ENCODE results near the gene PDE9A. TPM values are rescaled to one million over a fixed set of nuclear protein-coding genes. Genes with fewer than 3 reads are reported as not detected.

PDE9A gene
- total and polyA plus RNA-seq, 2 experiments from 2014 or later = 26.5 to 31.1 TPM

GRCh38 chr21:42767561-42767835 lies 114.1 kb downstream of the PDE9A start:
- no peak for TF ChIP-seq STAT1 (IDR thresholded peaks at IDR 0.05; ENCODE audit: unreplicated experiment)
- no peak for TF ChIP-seq ZNF462 (CRISPR knock-in tag; IDR thresholded peaks at IDR 0.05)
- no peak for TF ChIP-seq CTCF (conservative IDR thresholded peaks at IDR 0.05; ENCODE audit: low read depth in 2 of 2)
- TF ChIP-seq EZH2phosphoT487 (IDR thresholded peaks at IDR 0.05; ENCODE audit: unreplicated experiment) = no peak
- TF ChIP-seq JUNB (IDR thresholded peaks at IDR 0.05; ENCODE audit: unreplicated experiment) = no peak
- no peak for TF ChIP-seq ZNF331 (CRISPR knock-in tag; IDR thresholded peaks at IDR 0.05; ENCODE audit: low read depth)
- no peak for TF ChIP-seq NANOG (IDR thresholded peaks at IDR 0.05; ENCODE audit: borderline replicate concordance)
- no peak for TF ChIP-seq EZH2 (IDR thresholded peaks at IDR 0.05; ENCODE audit: low read depth, unreplicated experiment)

More at GRCh38 chr21:42767561-42767835, 114.1 kb downstream of the PDE9A start:
- ATAC-seq (no peak), DNase-seq (ENCODE audit: low spot score) (no peak)
- no peak overlapping the region for H2AFZ ChIP-seq
- no peaks in the 10 kb centered on the region for H3K79me2 ChIP-seq (replicated peaks; ENCODE audit: insufficient read depth)
- H3K4me3 ChIP-seq = no peak overlapping the region
- Mint-ChIP-seq H3K27ac (no peak overlapping the region), H3K4me3 (no peak overlapping the region), H3K9me3 (no peaks in the 10 kb centered on the region; the same call in 2 of the 3 replicates), H3K4me1 (no peaks in the 10 kb centered on the region; the same call in 2 of the 3 replicates), H3K27me3 (ENCODE audit: insufficient read depth, low read depth, poor library complexity) (peaks cover 3% of the 10 kb centered on the region), H3K36me3 (ENCODE audit: low read depth) (peaks cover 66% of the 10 kb centered on the region)
- no peaks in the 10 kb centered on the region for H3K9me2 ChIP-seq (ENCODE audit: insufficient read depth)
- no peaks in the 10 kb centered on the region for H3K4me1 ChIP-seq (ENCODE audit: insufficient read depth)
- no peak overlapping the region for H3K4me2 ChIP-seq
- no peak overlapping the region for H3K27ac ChIP-seq (ENCODE audit: low read depth)
- H3K27me3 ChIP-seq (ENCODE audit: insufficient read depth) = no peaks in the 10 kb centered on the region
- H3K36me3 ChIP-seq (ENCODE audit: insufficient read depth) = no peaks in the 10 kb centered on the region; the same call in 1 of the 2 replicates
- H3F3A ChIP-seq (replicated peaks; ENCODE audit: low read depth) = 0 out of 2 replicates have a peak, but pooled peaks cover 7% of the 10 kb centered on the region
- no peaks in the 10 kb centered on the region for H4K20me1 ChIP-seq (replicated peaks; ENCODE audit: insufficient read depth)
